WTC11 (cell line): Measurements from ENCODE around the gene UGT1A3. TPM values are rescaled to one million over a fixed set of nuclear protein-coding genes. Genes with fewer than 3 reads are reported as not detected.

Source experiments
- ATAC-seq: fragments of 200-7000 bp; cut with Tn5 transposase; 2 replicates; pipeline ENCODE4 v1.10.0; 2021; ENCODE audit warnings: mild to moderate bottlenecking, moderate library complexity
- Bru-seq: library from RNA; stranded (reverse); fragments of 400-500 nt; gene quantifications from one replicate; lab custom pipeline; 2021; lab: Mats Ljungman, UMichigan
- CTCF ChIA-PET: fragments of 300-600 bp; sonication (Branson Sonifier 250); formaldehyde crosslinking; loops from one replicate; lab custom pipeline; 2021; ENCODE audit warnings: antibody characterized with exemption; lab: Charles Lee
- POLR2A ChIA-PET: fragments of 350-600 bp; sonication (Branson Sonifier 250); formaldehyde crosslinking; loops from one replicate; lab custom pipeline; 2021; ENCODE audit warnings: antibody characterized with exemption; lab: Charles Lee
- DNase-seq: peaks from one replicate; pipeline ENCODE4 v3.0.0; 2021; ENCODE audit warnings: low spot score
- H3K27ac Mint-ChIP-seq: 2 replicates; pipeline ENCODE4 v1.8.0; 2021; ENCODE audit warnings: mixed read lengths
- H3K27me3 Mint-ChIP-seq: 2 replicates; pipeline ENCODE4 v1.8.0; 2021; ENCODE audit warnings: low read depth, mild to moderate bottlenecking, moderate library complexity, mixed read lengths
- H3K36me3 Mint-ChIP-seq: 2 replicates; pipeline ENCODE4 v1.8.0; 2021; ENCODE audit warnings: mixed read lengths
- H3K4me1 Mint-ChIP-seq: 2 replicates; pipeline ENCODE4 v1.8.0; 2022; ENCODE audit warnings: mixed read lengths
- H3K4me3 Mint-ChIP-seq: 2 replicates; pipeline ENCODE4 v1.8.0; 2021; ENCODE audit warnings: mild to moderate bottlenecking, moderate library complexity, mixed read lengths
- H3K9me3 Mint-ChIP-seq: 2 replicates; pipeline ENCODE4 v1.8.0; 2021; ENCODE audit warnings: mixed read lengths
- HMGA2 ChIP-seq: fragments of 250-450 bp; sonication (Bioruptor Pico); IDR thresholded peaks from 2 replicates; pipeline ENCODE4 v1.4.0; 2021; ENCODE audit warnings: mild to moderate bottlenecking, moderate library complexity
- NFE2L1 ChIP-seq: sonication (generic); formaldehyde crosslinking; IDR thresholded peaks from 2 replicates; pipeline ENCODE4 v1.8.1; 2023; ENCODE audit warnings: missing genetic modification reagents
- ZNF232 ChIP-seq: sonication (generic); formaldehyde crosslinking; IDR thresholded peaks from 2 replicates; pipeline ENCODE4 v1.8.0; 2022; ENCODE audit warnings: mild to moderate bottlenecking, missing genetic modification reagents
- long read RNA-seq, 3 experiments: library from RNA in 1 of 3; library from capped mRNA in 1 of 3; library from polyadenylated mRNA in 1 of 3; unstranded in 2 of 3; stranded (forward) in 1 of 3; transcript quantifications; one replicate each; pipeline ENCODE4 v2.0.0, GENCODE V29; 2021
- total RNA-seq: library from RNA; stranded (reverse); gene quantifications from 3 replicates; pipeline ENCODE4 v1.2.3, GENCODE V29; 2021
- TF ChIP-seq, protein P1 (sequence below): sonication (generic); formaldehyde crosslinking; IDR thresholded peaks from 2 replicates; pipeline ENCODE4 v1.8.1; 2023; ENCODE audit warnings: mild to moderate bottlenecking, missing genetic modification reagents, moderate library complexity
- TF ChIP-seq, protein P2 (sequence below): sonication (generic); formaldehyde crosslinking; IDR thresholded peaks from 2 replicates; pipeline ENCODE4 v1.8.1; 2022; ENCODE audit warnings: low read depth, mild to moderate bottlenecking, moderate library complexity, missing genetic modification reagents, borderline replicate concordance
- TF ChIP-seq, protein P3 (sequence below): fragments of 250-450 bp; sonication (Bioruptor Pico); IDR thresholded peaks from 2 replicates; pipeline ENCODE4 v1.9.0; 2021; ENCODE audit warnings: moderate library complexity, mild to moderate bottlenecking, inconsistent platforms, borderline replicate concordance
- TF ChIP-seq, protein P4 (sequence below): sonication (generic); formaldehyde crosslinking; IDR thresholded peaks from 2 replicates; pipeline ENCODE4 v1.8.1; 2023; ENCODE audit warnings: mild to moderate bottlenecking, moderate library complexity, missing genetic modification reagents
- TF ChIP-seq, protein P5 (sequence below): fragments of 200-600 bp; IDR thresholded peaks from 2 replicates; pipeline ENCODE4 v1.8.0; 2022; ENCODE audit warnings: antibody characterized with exemption
- TF ChIP-seq, protein P6 (sequence below): fragments of 250-450 bp; sonication (Bioruptor Pico); IDR thresholded peaks from 2 replicates; pipeline ENCODE4 v1.8.0; 2021; ENCODE audit warnings: mild to moderate bottlenecking
- TF ChIP-seq, protein P7 (sequence below): sonication (generic); formaldehyde crosslinking; IDR thresholded peaks from 2 replicates; pipeline ENCODE4 v1.8.0; 2023; ENCODE audit warnings: mild to moderate bottlenecking, missing genetic modification reagents
- TF ChIP-seq, protein P8 (sequence below): sonication (generic); formaldehyde crosslinking; IDR thresholded peaks from 2 replicates; pipeline ENCODE4 v1.8.0; 2022; ENCODE audit warnings: mild to moderate bottlenecking, missing genetic modification reagents
- TF ChIP-seq, protein P9 (sequence below): fragments of 250-450 bp; sonication (Bioruptor Pico); IDR thresholded peaks from 2 replicates; pipeline ENCODE4 v1.9.0; 2021; ENCODE audit warnings: mild to moderate bottlenecking
- TF ChIP-seq, protein P10 (sequence below): fragments of 250-450 bp; sonication (Bioruptor Pico); IDR thresholded peaks from 2 replicates; pipeline ENCODE4 v1.9.0; 2021; ENCODE audit warnings: mild to moderate bottlenecking, borderline replicate concordance

The UGT1A3 gene
- total RNA-seq (not detected in 3 replicates), Bru-seq, nascent RNA (not detected)
- long read RNA-seq, experiment 1 = 0 reads
- long read RNA-seq, experiment 2 = 0 reads
- long read RNA-seq, experiment 3 = 0 reads

DNA sequence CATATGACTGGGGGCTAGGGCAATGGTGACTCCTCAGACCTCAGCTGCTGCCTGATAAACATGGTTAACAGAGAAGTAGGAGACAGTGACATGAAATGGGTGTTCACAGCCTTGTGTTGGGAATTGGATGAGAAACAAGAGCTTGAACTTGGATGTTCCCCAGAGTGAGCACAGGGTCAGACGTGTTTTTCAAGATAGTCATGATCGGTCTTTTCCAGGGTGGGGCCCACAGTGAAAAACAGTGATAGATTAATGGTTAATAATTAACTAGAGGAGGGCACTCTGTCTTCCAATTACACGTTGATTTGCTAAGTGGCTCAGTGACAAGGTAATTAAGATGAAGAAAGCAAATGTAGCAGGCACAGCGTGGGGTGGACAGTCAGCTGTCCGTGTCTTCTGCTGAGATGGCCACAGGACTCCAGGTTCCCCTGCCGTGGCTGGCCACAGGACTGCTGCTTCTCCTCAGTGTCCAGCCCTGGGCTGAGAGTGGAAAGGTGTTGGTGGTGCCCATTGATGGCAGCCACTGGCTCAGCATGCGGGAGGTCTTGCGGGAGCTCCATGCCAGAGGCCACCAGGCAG is at the start of gene UGT1A3:
Gene UGT1A3 (plus strand): TSS at position 320 of the 579 bp plus-strand sequence. CDS start 85 bp downstream, at position 405.
- no peak within 1 kb of the TSS for H3K4me3 Mint-ChIP-seq
- ChIA-PET CTCF (no interaction called here), POLR2A (no interaction called here)
- TF ChIP-seq, protein P1, sequence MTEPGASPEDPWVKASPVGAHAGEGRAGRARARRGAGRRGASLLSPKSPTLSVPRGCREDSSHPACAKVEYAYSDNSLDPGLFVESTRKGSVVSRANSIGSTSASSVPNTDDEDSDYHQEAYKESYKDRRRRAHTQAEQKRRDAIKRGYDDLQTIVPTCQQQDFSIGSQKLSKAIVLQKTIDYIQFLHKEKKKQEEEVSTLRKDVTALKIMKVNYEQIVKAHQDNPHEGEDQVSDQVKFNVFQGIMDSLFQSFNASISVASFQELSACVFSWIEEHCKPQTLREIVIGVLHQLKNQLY (CRISPR knock-in tag) = no peak
- TF ChIP-seq, protein P2, sequence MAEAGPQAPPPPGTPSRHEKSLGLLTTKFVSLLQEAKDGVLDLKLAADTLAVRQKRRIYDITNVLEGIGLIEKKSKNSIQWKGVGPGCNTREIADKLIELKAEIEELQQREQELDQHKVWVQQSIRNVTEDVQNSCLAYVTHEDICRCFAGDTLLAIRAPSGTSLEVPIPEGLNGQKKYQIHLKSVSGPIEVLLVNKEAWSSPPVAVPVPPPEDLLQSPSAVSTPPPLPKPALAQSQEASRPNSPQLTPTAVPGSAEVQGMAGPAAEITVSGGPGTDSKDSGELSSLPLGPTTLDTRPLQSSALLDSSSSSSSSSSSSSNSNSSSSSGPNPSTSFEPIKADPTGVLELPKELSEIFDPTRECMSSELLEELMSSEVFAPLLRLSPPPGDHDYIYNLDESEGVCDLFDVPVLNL (CRISPR knock-in tag) = no peak
- TF ChIP-seq, protein P3, sequence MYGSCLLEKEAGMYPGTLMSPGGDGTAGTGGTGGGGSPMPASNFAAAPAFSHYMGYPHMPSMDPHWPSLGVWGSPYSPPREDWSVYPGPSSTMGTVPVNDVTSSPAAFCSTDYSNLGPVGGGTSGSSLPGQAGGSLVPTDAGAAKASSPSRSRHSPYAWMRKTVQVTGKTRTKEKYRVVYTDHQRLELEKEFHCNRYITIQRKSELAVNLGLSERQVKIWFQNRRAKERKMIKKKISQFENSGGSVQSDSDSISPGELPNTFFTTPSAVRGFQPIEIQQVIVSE (CRISPR knock-in tag) = no peak
- TF ChIP-seq, protein P4, sequence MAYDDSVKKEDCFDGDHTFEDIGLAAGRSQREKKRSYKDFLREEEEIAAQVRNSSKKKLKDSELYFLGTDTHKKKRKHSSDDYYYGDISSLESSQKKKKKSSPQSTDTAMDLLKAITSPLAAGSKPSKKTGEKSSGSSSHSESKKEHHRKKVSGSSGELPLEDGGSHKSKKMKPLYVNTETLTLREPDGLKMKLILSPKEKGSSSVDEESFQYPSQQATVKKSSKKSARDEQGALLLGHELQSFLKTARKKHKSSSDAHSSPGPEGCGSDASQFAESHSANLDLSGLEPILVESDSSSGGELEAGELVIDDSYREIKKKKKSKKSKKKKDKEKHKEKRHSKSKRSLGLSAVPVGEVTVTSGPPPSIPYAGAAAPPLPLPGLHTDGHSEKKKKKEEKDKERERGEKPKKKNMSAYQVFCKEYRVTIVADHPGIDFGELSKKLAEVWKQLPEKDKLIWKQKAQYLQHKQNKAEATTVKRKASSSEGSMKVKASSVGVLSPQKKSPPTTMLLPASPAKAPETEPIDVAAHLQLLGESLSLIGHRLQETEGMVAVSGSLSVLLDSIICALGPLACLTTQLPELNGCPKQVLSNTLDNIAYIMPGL (CRISPR knock-in tag) = no peak
- TF ChIP-seq, protein P5, sequence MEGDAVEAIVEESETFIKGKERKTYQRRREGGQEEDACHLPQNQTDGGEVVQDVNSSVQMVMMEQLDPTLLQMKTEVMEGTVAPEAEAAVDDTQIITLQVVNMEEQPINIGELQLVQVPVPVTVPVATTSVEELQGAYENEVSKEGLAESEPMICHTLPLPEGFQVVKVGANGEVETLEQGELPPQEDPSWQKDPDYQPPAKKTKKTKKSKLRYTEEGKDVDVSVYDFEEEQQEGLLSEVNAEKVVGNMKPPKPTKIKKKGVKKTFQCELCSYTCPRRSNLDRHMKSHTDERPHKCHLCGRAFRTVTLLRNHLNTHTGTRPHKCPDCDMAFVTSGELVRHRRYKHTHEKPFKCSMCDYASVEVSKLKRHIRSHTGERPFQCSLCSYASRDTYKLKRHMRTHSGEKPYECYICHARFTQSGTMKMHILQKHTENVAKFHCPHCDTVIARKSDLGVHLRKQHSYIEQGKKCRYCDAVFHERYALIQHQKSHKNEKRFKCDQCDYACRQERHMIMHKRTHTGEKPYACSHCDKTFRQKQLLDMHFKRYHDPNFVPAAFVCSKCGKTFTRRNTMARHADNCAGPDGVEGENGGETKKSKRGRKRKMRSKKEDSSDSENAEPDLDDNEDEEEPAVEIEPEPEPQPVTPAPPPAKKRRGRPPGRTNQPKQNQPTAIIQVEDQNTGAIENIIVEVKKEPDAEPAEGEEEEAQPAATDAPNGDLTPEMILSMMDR = no peak
- TF ChIP-seq, protein P6, sequence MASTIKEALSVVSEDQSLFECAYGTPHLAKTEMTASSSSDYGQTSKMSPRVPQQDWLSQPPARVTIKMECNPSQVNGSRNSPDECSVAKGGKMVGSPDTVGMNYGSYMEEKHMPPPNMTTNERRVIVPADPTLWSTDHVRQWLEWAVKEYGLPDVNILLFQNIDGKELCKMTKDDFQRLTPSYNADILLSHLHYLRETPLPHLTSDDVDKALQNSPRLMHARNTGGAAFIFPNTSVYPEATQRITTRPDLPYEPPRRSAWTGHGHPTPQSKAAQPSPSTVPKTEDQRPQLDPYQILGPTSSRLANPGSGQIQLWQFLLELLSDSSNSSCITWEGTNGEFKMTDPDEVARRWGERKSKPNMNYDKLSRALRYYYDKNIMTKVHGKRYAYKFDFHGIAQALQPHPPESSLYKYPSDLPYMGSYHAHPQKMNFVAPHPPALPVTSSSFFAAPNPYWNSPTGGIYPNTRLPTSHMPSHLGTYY (CRISPR knock-in tag) = no peak
- TF ChIP-seq NFE2L1 (CRISPR knock-in tag) = no peak
- TF ChIP-seq, protein P7, sequence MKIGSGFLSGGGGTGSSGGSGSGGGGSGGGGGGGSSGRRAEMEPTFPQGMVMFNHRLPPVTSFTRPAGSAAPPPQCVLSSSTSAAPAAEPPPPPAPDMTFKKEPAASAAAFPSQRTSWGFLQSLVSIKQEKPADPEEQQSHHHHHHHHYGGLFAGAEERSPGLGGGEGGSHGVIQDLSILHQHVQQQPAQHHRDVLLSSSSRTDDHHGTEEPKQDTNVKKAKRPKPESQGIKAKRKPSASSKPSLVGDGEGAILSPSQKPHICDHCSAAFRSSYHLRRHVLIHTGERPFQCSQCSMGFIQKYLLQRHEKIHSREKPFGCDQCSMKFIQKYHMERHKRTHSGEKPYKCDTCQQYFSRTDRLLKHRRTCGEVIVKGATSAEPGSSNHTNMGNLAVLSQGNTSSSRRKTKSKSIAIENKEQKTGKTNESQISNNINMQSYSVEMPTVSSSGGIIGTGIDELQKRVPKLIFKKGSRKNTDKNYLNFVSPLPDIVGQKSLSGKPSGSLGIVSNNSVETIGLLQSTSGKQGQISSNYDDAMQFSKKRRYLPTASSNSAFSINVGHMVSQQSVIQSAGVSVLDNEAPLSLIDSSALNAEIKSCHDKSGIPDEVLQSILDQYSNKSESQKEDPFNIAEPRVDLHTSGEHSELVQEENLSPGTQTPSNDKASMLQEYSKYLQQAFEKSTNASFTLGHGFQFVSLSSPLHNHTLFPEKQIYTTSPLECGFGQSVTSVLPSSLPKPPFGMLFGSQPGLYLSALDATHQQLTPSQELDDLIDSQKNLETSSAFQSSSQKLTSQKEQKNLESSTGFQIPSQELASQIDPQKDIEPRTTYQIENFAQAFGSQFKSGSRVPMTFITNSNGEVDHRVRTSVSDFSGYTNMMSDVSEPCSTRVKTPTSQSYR (CRISPR knock-in tag) = no peak
- TF ChIP-seq, protein P8, sequence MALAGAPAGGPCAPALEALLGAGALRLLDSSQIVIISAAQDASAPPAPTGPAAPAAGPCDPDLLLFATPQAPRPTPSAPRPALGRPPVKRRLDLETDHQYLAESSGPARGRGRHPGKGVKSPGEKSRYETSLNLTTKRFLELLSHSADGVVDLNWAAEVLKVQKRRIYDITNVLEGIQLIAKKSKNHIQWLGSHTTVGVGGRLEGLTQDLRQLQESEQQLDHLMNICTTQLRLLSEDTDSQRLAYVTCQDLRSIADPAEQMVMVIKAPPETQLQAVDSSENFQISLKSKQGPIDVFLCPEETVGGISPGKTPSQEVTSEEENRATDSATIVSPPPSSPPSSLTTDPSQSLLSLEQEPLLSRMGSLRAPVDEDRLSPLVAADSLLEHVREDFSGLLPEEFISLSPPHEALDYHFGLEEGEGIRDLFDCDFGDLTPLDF (CRISPR knock-in tag) = no peak
- TF ChIP-seq, protein P9, sequence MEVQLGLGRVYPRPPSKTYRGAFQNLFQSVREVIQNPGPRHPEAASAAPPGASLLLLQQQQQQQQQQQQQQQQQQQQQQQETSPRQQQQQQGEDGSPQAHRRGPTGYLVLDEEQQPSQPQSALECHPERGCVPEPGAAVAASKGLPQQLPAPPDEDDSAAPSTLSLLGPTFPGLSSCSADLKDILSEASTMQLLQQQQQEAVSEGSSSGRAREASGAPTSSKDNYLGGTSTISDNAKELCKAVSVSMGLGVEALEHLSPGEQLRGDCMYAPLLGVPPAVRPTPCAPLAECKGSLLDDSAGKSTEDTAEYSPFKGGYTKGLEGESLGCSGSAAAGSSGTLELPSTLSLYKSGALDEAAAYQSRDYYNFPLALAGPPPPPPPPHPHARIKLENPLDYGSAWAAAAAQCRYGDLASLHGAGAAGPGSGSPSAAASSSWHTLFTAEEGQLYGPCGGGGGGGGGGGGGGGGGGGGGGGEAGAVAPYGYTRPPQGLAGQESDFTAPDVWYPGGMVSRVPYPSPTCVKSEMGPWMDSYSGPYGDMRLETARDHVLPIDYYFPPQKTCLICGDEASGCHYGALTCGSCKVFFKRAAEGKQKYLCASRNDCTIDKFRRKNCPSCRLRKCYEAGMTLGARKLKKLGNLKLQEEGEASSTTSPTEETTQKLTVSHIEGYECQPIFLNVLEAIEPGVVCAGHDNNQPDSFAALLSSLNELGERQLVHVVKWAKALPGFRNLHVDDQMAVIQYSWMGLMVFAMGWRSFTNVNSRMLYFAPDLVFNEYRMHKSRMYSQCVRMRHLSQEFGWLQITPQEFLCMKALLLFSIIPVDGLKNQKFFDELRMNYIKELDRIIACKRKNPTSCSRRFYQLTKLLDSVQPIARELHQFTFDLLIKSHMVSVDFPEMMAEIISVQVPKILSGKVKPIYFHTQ (CRISPR knock-in tag) = no peak
- no peak for TF ChIP-seq HMGA2 (CRISPR knock-in tag)
- TF ChIP-seq ZNF232 (CRISPR knock-in tag) = no peak
- TF ChIP-seq, protein P10, sequence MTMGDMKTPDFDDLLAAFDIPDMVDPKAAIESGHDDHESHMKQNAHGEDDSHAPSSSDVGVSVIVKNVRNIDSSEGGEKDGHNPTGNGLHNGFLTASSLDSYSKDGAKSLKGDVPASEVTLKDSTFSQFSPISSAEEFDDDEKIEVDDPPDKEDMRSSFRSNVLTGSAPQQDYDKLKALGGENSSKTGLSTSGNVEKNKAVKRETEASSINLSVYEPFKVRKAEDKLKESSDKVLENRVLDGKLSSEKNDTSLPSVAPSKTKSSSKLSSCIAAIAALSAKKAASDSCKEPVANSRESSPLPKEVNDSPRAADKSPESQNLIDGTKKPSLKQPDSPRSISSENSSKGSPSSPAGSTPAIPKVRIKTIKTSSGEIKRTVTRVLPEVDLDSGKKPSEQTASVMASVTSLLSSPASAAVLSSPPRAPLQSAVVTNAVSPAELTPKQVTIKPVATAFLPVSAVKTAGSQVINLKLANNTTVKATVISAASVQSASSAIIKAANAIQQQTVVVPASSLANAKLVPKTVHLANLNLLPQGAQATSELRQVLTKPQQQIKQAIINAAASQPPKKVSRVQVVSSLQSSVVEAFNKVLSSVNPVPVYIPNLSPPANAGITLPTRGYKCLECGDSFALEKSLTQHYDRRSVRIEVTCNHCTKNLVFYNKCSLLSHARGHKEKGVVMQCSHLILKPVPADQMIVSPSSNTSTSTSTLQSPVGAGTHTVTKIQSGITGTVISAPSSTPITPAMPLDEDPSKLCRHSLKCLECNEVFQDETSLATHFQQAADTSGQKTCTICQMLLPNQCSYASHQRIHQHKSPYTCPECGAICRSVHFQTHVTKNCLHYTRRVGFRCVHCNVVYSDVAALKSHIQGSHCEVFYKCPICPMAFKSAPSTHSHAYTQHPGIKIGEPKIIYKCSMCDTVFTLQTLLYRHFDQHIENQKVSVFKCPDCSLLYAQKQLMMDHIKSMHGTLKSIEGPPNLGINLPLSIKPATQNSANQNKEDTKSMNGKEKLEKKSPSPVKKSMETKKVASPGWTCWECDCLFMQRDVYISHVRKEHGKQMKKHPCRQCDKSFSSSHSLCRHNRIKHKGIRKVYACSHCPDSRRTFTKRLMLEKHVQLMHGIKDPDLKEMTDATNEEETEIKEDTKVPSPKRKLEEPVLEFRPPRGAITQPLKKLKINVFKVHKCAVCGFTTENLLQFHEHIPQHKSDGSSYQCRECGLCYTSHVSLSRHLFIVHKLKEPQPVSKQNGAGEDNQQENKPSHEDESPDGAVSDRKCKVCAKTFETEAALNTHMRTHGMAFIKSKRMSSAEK = no peak
- ATAC-seq (no peak), DNase-seq (no peak)
- H3K36me3 Mint-ChIP-seq = peaks cover 8% of the 10 kb centered on the region; the same call in 1 of the 2 replicates
- peaks cover 44% of the 10 kb centered on the region for H3K9me3 Mint-ChIP-seq
- H3K4me1 Mint-ChIP-seq = no peaks in the 10 kb centered on the region
- peaks cover 3% of the 10 kb centered on the region; the same call in 1 of the 2 replicates for H3K27me3 Mint-ChIP-seq
- H3K27ac Mint-ChIP-seq = no peak within 1 kb of the TSS
